OCI-LY7 (cell line): ENCODE results near the gene PEPD. TPM values are rescaled to one million over a fixed set of nuclear protein-coding genes. Genes with fewer than 3 reads are reported as not detected.
"Not testable (repeated sequence)": the region's sequence is repeated elsewhere in the genome, so short reads cannot be mapped to it uniquely, and the experiment has no call there.

Experiments used
- BruUV-seq: library from RNA; stranded (reverse); fragments of 400-500 nt; replicated peaks from 2 replicates; lab custom pipeline; 2021; lab: Mats Ljungman, UMichigan
- CTCF ChIA-PET: fragments of 300-600 bp; sonication (Branson Sonifier 250); formaldehyde crosslinking; loops from one replicate; lab custom pipeline; 2022; ENCODE audit warnings: antibody characterized with exemption; ENCODE audit not compliant: unreplicated experiment; lab: Charles Lee
- POLR2A ChIA-PET: fragments of 300-600 bp; sonication (Branson Sonifier 250); formaldehyde crosslinking; loops from one replicate; lab custom pipeline; 2022; ENCODE audit warnings: antibody characterized with exemption; lab: Charles Lee
- DNase-seq: peaks from one replicate; pipeline ENCODE4 v3.0.0-alpha.2; 2015; ENCODE audit warnings: low spot score
- H2AFZ ChIP-seq: fragments of 200-600 bp; sonication (generic), shearing (Covaris generic); 2 replicates; pipeline ENCODE4 v1.6.1; 2014; ENCODE audit warnings: mild to moderate bottlenecking, antibody characterized with exemption, low read length, moderate library complexity
- H3K27ac ChIP-seq: fragments of 200-600 bp; sonication (generic); 2 replicates; pipeline ENCODE4 v1.5.1; 2014; ENCODE audit warnings: mixed run types, low read depth, mild to moderate bottlenecking, moderate library complexity, low read length, inconsistent platforms; ENCODE audit not compliant: poor library complexity, severe bottlenecking
- H3K36me3 ChIP-seq: fragments of 200-600 bp; sonication (generic); 2 replicates; pipeline ENCODE4 v1.6.1; 2014; ENCODE audit warnings: mild to moderate bottlenecking, antibody characterized with exemption, low read length, moderate library complexity, mixed read lengths; ENCODE audit not compliant: insufficient read depth
- H3K4me1 ChIP-seq: fragments of 200-600 bp; sonication (generic); 2 replicates; pipeline ENCODE4 v1.5.1; 2014; ENCODE audit warnings: mild to moderate bottlenecking, low read length; ENCODE audit not compliant: insufficient read depth, poor library complexity, severe bottlenecking
- H3K4me2 ChIP-seq: fragments of 200-600 bp; sonication (generic); 2 replicates; pipeline ENCODE4 v1.6.1; 2014; ENCODE audit warnings: mild to moderate bottlenecking, low read length
- H3K4me3 ChIP-seq: fragments of 200-600 bp; sonication (generic); 2 replicates; pipeline ENCODE4 v1.5.1; 2014; ENCODE audit warnings: mild to moderate bottlenecking, low read depth, low read length; ENCODE audit not compliant: poor library complexity, severe bottlenecking
- H3K79me2 ChIP-seq: fragments of 200-600 bp; sonication (generic); 2 replicates; pipeline ENCODE4 v1.6.1; 2016; ENCODE audit warnings: low read depth, mild to moderate bottlenecking, low read length, moderate library complexity, mixed read lengths; ENCODE audit not compliant: insufficient read depth
- H3K9me2 ChIP-seq: fragments of 200-600 bp; sonication (generic); 2 replicates; pipeline ENCODE4 v1.6.1; 2016; ENCODE audit warnings: mild to moderate bottlenecking, low read length, mixed read lengths; ENCODE audit not compliant: insufficient read depth
- H3K9me3 ChIP-seq: fragments of 200-600 bp; sonication (generic); 2 replicates; pipeline ENCODE4 v1.6.1; 2014; ENCODE audit warnings: mild to moderate bottlenecking, mixed run types, low read length, mixed read lengths
- H4K20me1 ChIP-seq: fragments of 200-600 bp; sonication (generic); 2 replicates; pipeline ENCODE4 v1.6.1; 2014; ENCODE audit warnings: mild to moderate bottlenecking, antibody characterized with exemption, low read length, moderate library complexity, mixed read lengths; ENCODE audit not compliant: insufficient read depth
- CTCF ChIP-seq: fragments of 200-600 bp; sonication (generic); conservative IDR thresholded peaks from 2 replicates; pipeline ENCODE4 v1.5.1; 2014; ENCODE audit warnings: mild to moderate bottlenecking, antibody characterized with exemption, low read length, moderate library complexity, mixed read lengths
- EZH2phosphoT487 ChIP-seq: fragments of 200-600 bp; sonication (generic); IDR thresholded peaks from 2 replicates; pipeline ENCODE4 v1.6.1; 2018; ENCODE audit warnings: low read depth, borderline replicate concordance, mild to moderate bottlenecking, mixed run types, antibody characterized with exemption, low read length, moderate library complexity, mixed read lengths
- intact Hi-C: fragments of 100-400 bp; cut with micrococcal nuclease; formaldehyde crosslinking; loops from one replicate; pipeline ENCODE4 v1.10.0; 2022; ENCODE audit not compliant: unreplicated experiment
- total RNA-seq, 2 experiments: library from RNA; depleted of rRNA in 1 of 2; stranded (reverse); fragments of >200 nt in 1 of 2; shearing (Covaris generic) in 1 of 2; gene quantifications; 2 replicates each; pipeline ENCODE4 v1.2.3, GENCODE V29; 2014 to 2022

PEPD gene
- total RNA-seq, 2 experiments from 2014 or later: 24.4 to 29.7 TPM

- DNase-seq: no peak
- Histone ChIP-seq H3K27ac (no peak overlapping the region), H4K20me1 (no peaks in the 10 kb centered on the region), H3K4me2 (no peak overlapping the region), H3K4me1 (no peaks in the 10 kb centered on the region), H3K36me3 (no peaks in the 10 kb centered on the region), H3K9me2 (no peaks in the 10 kb centered on the region), H3K79me2 (no peaks in the 10 kb centered on the region), H3K9me3 (no peaks in the 10 kb centered on the region), H3K4me3 (no peak overlapping the region), H2AFZ (no peak overlapping the region)
- ChIA-PET POLR2A (no interaction called here), CTCF (no interaction called here)
- intact Hi-C loops: no loop called here
- no TSS peak for BruUV-seq
- TF ChIP-seq EZH2phosphoT487: no peak
- TF ChIP-seq CTCF: no peak
These were observed 28.6 kb downstream of the PEPD start for GRCh38 chr19:33492951-33493350.

- no peaks in the 10 kb centered on the region for H3K36me3 ChIP-seq
- ChIA-PET CTCF (no interaction called here), POLR2A (no interaction called here)
- no peaks in the 10 kb centered on the region for H3K9me3 ChIP-seq
- intact Hi-C loops: no loop called here
- H4K20me1 ChIP-seq: no peaks in the 10 kb centered on the region
- TF ChIP-seq CTCF (no peak), EZH2phosphoT487 (no peak)
- no peak overlapping the region for H2AFZ ChIP-seq
- no peak overlapping the region for H3K4me2 ChIP-seq
- no peaks in the 10 kb centered on the region for H3K9me2 ChIP-seq
- H3K4me1 ChIP-seq: no peaks in the 10 kb centered on the region
- H3K79me2 ChIP-seq: no peaks in the 10 kb centered on the region
- no peak for DNase-seq
- H3K4me3 ChIP-seq: no peak overlapping the region
- BruUV-seq: no TSS peak
- no peak overlapping the region for H3K27ac ChIP-seq
These were observed 29.5 kb downstream of the PEPD start for GRCh38 chr19:33492090-33492489.

- H4K20me1 ChIP-seq, intact Hi-C loops, H3K79me2 ChIP-seq, H3K27ac ChIP-seq, H3K9me3 ChIP-seq, DNase-seq, H2AFZ ChIP-seq, H3K36me3 ChIP-seq, H3K4me1 ChIP-seq, H3K4me2 ChIP-seq, H3K4me3 ChIP-seq, BruUV-seq, H3K9me2 ChIP-seq: not testable (repeated sequence)
- ChIA-PET POLR2A (interaction anchor here (0.6 kb wide), 1 partner anchor 90 kb away, joined by 4 read pairs; no protein-coding TSS in a partner anchor), CTCF (interaction anchor here (0.6 kb wide), 1 partner anchor 1201 kb away, joined by 3 read pairs; no protein-coding TSS in a partner anchor)
These were observed 31.0 kb downstream of the PEPD start for GRCh38 chr19:33490596-33490995.
